VCaP (cell line): Measurements from ENCODE around the gene HHIPL1.

Experiments used
- H3K27ac ChIP-seq: fragments of 450-650 bp; 2 replicates; pipeline ENCODE4 v1.5.1; 2017
- CTCF ChIP-seq: fragments of 450-650 bp; conservative IDR thresholded peaks from 2 replicates; pipeline ENCODE4 v1.5.1; 2017; ENCODE audit warnings: mild to moderate bottlenecking, moderate library complexity

Gene HHIPL1

GRCh38 chr14:99644723-99645544 lies at the start of gene HHIPL1:
TSS of gene HHIPL1 (plus strand) at chr14:99645129. CDS start at chr14:99645208, 79 bp downstream.
- no peak for TF ChIP-seq CTCF
- H3K27ac ChIP-seq = peak within 1 kb of the TSS; percentile 52; the same call in 1 of the 2 replicates

GRCh38 chr14:99595524-99595923 lies 49.4 kb upstream of the HHIPL1 start:
- H3K27ac ChIP-seq = no peak overlapping the region

GRCh38 chr14:99596071-99596627 lies 48.8 kb upstream of the HHIPL1 start:
- no peak overlapping the region for H3K27ac ChIP-seq
- no peak for TF ChIP-seq CTCF

More at GRCh38 chr14:99595524-99595923, 49.4 kb upstream of the HHIPL1 start:
- no peak for TF ChIP-seq CTCF

GRCh38 chr14:99596772-99597171 lies 48.2 kb upstream of the HHIPL1 start:
- H3K27ac ChIP-seq = no peak overlapping the region
- no peak for TF ChIP-seq CTCF

GRCh38 chr14:99597911-99598600 lies 46.9 kb upstream of the HHIPL1 start:
- no peak for TF ChIP-seq CTCF
- no peak overlapping the region for H3K27ac ChIP-seq

- H3K27ac ChIP-seq = peak overlapping the region; percentile 21; the same call in 1 of the 2 replicates
- no peak for TF ChIP-seq CTCF
Measured at GRCh38 chr14:99598774-99599173, 46.2 kb upstream of the HHIPL1 start.

GRCh38 chr14:99599393-99599792 lies 45.5 kb upstream of the HHIPL1 start:
- no peak for TF ChIP-seq CTCF
- peak overlapping the region; percentile 21; the same call in 1 of the 2 replicates for H3K27ac ChIP-seq
